ENCODE measurements around the gene IL17RD.

IL17RD gene

GRCh38 chr3:57064001-57064400, 101.2 kb downstream of the IL17RD start:
- no peak for DNase-seq

GRCh38 chr3:57063032-57063431, 102.1 kb downstream of the IL17RD start:
- no peak for DNase-seq

DNA sequence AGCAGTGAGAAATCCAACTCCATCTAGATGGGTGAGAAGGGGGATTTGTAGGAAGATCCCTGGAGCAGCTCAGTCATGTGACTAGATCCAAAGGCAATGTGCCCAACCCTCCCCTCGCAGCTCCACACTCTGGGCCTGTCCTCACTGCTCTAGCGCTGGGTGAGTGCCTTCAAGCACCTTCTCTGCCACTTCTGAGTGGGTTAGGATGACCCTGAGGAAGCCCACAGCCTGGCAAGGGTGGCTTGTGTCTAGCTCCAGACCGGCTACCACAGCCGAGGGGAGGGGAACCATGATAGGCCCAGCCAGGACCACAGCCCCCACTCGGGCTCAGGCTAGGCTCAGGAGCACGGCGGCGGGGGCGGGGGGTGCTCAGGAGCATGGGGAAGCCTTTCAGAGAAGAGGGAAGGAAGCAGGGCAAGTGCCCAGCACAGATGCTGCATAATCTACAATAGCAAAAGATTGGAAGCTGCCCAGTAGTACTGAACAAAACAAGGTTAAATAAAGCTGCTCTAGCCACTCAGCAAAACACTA, 103.0 kb downstream of the IL17RD start:
- DNase-seq, result no peak

GRCh38 chr3:57061556-57061955, 103.6 kb downstream of the IL17RD start:
- no peak for DNase-seq

- no peak for DNase-seq
Measured at GRCh38 chr3:57060089-57060821, 104.9 kb downstream of the IL17RD start, which contains the start of gene SPATA12. SPATA12 (plus strand) TSS chr3:57060664; CDS start chr3:57073695, 13,031 bp downstream.

- DNase-seq, result no peak
Measured at GRCh38 chr3:57059411-57059810, 105.7 kb downstream of the IL17RD start.

DNA sequence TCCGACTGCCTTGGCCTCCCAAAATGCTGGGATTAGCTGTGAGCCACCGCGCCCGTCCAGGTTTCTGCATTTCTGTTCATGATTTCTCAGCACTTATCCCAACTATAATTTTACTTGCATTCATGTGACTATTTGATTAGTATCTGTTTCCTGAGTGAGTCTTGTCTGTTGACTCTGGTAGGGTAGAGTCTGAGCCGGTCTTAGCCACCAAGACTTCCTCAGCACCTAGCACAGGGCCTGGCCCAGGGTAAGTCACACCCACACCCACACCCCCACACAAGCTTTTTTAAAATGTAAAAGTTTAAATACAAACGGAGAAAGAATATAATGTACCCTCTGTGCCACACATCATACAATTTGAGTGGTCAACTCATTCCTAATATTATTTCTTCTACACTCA, 107.8 kb downstream of the IL17RD start:
- no peak for DNase-seq

GRCh38 chr3:57053122-57053521, 112.0 kb downstream of the IL17RD start:
- DNase-seq, result no peak

DNA sequence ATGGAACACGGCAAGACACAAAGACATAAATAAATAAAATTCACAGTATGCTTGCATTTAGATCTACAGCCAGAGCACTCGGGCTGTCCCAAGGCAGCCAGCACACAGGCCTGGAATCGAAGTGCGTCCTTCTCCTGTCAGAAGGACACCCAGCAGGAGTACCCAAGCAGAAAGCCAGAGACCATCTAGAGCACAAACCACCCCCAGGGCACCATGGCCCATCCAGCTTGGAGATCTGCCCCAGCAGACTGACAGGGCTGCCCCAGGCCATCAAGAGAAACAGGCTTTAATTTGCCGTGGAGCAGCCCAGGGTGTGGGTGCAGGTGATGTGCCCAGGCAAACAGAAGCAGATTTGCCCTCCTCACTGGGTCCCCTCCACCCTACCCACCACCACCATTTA, 112.5 kb downstream of the IL17RD start:
- no peak for DNase-seq

DNA sequence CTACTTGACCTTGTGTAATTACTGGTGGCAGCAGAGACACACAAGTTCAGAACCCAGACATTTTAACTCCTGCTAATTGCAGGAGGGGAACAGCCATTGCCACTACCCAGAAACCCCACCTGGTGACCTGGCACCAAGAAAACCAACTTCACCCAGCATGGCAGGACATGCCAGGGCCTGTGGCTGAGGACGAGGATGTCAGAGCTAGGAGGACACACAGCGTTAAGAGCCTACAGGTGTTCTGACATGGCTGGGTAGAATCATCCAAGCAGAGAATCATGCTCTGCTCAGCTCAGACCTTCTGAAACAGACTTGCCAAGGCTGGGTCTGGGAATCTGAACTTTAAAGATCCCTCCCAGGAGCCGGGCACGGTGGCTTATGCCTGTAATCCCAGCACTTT, 116.4 kb downstream of the IL17RD start:
- no peak for DNase-seq

GRCh38 chr3:57048052-57048671, 117.0 kb downstream of the IL17RD start:
- DNase-seq, result no peak

DNA sequence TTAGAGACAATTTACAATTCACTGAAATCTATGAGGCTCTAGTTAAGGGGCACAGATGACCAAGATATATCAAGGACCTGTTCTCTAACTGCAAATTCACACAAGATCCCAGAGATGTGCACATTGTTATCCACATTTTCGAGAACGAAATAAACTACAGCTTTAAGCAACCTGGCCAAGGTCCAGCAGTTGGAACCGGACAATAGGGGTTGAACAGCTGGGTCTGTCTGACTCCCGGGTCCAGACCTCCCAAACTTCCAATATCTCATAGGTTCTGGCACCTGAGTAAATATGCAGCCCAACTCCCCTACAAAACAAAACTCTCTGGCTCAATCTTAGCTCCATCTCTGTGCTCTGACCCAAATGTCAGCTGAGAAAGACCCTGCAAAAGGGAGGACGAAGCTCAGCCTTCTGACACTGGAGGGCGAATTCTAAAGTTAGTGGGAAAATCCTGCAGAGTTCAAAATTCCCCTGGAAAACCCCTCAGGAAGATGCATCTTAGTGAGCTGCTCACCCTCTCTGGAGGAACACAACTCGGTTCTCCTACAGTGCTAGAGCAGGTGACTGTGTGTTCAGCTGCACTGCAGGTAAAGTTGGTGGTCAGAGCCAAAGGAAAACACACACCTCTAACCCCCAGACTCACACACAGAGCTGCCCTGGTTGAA, 118.9 kb downstream of the IL17RD start:
- DNase-seq, result no peak

DNA sequence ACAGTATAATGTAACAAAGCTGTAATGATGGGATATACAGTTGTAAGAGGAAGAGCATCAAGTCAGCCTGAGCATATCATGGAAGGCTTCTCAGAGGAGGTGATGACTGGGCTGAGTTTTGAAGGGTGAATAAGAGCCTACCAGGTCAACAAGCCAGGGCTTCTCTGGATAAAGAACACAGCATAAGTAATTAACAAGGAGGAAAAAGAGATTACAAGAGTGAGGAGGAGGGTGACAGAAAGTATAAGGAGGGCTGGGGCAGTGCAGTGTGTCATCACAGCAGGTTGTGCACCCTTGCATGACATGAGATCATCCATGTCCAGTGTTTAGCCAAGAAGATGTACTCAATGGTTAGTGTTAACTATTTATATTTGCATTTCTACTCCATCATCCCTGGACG, 121.6 kb downstream of the IL17RD start:
- no peak for DNase-seq

DNA sequence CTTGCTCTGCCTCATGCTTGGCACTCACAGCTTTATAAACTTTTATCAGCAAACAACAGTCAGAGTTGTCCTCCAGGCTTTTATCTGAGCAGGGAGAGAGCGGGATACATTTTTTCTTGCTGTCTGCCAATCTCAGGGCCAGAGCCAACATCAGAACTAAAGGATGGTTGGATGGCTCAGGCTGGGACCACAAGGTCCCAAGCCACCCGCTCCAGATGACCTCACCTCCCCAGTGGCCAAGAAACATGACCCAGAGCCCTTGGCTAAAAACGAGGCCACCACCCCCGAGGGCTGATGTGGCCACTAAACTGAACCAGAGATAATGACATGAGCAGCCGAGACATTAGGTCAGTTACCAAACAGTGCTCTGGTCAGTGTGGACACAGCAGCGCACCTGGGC, 123.5 kb downstream of the IL17RD start:
- DNase-seq, result no peak
